Activated CD8-positive, alpha-beta memory T cell treated with anti-CD3 and anti-CD28 coated beads, Interleukin-2, amount 10 ng/mL, durations not matched to agents 7 days and 5 days (primary cell): ENCODE results near the gene HTATSF1. TPM values are rescaled to one million over a fixed set of nuclear protein-coding genes. Genes with fewer than 3 reads are reported as not detected.

ENCODE experiments used
- ATAC-seq: fragments of 150-1000 bp; cut with Tn5 transposase; one replicate; pipeline ENCODE4 v1.10.0; 2021; ENCODE audit warnings: moderate library complexity
- CTCF ChIA-PET: fragments of 350-600 bp; sonication (Branson Sonifier 250); formaldehyde crosslinking; loops from one replicate; lab custom pipeline; 2021; ENCODE audit warnings: antibody characterized with exemption; lab: Charles Lee
- DNase-seq: peaks from one replicate; pipeline ENCODE4 v3.0.0-alpha.2; 2020
- H3K27ac Mint-ChIP-seq: one replicate; pipeline ENCODE4 v1.8.0; 2021; ENCODE audit warnings: mild to moderate bottlenecking, mixed read lengths
- H3K27me3 Mint-ChIP-seq: one replicate; pipeline ENCODE4 v1.8.0; 2021; ENCODE audit warnings: mixed read lengths
- H3K36me3 Mint-ChIP-seq: one replicate; pipeline ENCODE4 v1.8.0; 2021; ENCODE audit warnings: mild to moderate bottlenecking, mixed read lengths
- H3K4me1 Mint-ChIP-seq: one replicate; pipeline ENCODE4 v1.8.0; 2021; ENCODE audit warnings: mixed read lengths
- H3K4me3 Mint-ChIP-seq: one replicate; pipeline ENCODE4 v1.8.0; 2021; ENCODE audit warnings: mild to moderate bottlenecking, moderate library complexity, mixed read lengths
- H3K9me3 Mint-ChIP-seq: one replicate; pipeline ENCODE4 v1.8.0; 2022; ENCODE audit warnings: low read depth, mixed read lengths
- total RNA-seq, 2 experiments: library from RNA; stranded (reverse); gene quantifications; one replicate each; pipeline ENCODE4 v1.2.3, GENCODE V29; 2021

The HTATSF1 gene
- 10 to 100 TPM; 74.1 to 90.9 TPM for total RNA-seq

DNA sequence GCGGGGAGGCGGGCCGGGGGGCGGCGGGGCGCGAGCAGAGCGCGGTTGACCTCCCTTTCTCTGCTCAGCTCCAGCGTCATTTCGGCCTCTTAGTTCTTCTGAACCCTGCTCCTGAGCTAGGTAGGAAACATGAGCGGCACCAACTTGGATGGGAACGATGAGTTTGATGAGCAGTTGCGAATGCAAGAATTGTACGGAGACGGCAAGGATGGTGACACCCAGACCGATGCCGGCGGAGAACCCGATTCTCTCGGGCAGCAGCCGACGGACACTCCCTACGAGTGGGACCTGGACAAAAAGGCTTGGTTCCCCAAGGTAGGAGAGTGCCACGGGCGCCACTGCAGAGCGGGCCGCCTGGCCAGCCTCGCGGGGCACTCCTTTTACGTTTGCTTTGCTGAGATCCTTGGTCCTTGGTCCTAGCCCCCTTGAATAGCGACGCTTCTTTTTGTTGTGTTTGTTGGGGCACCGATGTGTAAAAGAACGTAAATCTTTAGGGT, at the start of gene HTATSF1:
HTATSF1 (plus strand) TSS at position 37 of the 497 bp plus-strand sequence; CDS start at position 130, 93 bp downstream.
- H3K4me3 Mint-ChIP-seq = peak within 1 kb of the TSS; percentile 92
- peaks cover 16% of the 10 kb centered on the region for H3K36me3 Mint-ChIP-seq
- peaks cover 29% of the 10 kb centered on the region for H3K4me1 Mint-ChIP-seq
- CTCF ChIA-PET = interaction anchor here (0.8 to 2.1 kb wide), 3 partner anchors 11 to 85 kb away, joined by 3 to 7 read pairs (median 3); no protein-coding TSS in a partner anchor
- ATAC-seq (peak; percentile 10), DNase-seq (no peak)
- no peaks in the 10 kb centered on the region for H3K9me3 Mint-ChIP-seq
- peak within 1 kb of the TSS; percentile 95 for H3K27ac Mint-ChIP-seq
- H3K27me3 Mint-ChIP-seq = peaks cover 4% of the 10 kb centered on the region

GRCh38 chrX:136447968-136448367, 49.4 kb upstream of the HTATSF1 start:
- CTCF ChIA-PET = no interaction called here
- H3K36me3 Mint-ChIP-seq = no peaks in the 10 kb centered on the region
- H3K27ac Mint-ChIP-seq = no peak overlapping the region
- H3K9me3 Mint-ChIP-seq = no peaks in the 10 kb centered on the region
- H3K27me3 Mint-ChIP-seq = no peaks in the 10 kb centered on the region
- ATAC-seq (no peak), DNase-seq (no peak)
- H3K4me1 Mint-ChIP-seq = no peaks in the 10 kb centered on the region
- H3K4me3 Mint-ChIP-seq = no peak overlapping the region

- Mint-ChIP-seq H3K27ac (no peak overlapping the region), H3K4me1 (no peaks in the 10 kb centered on the region), H3K9me3 (no peaks in the 10 kb centered on the region), H3K36me3 (no peaks in the 10 kb centered on the region), H3K4me3 (no peak overlapping the region), H3K27me3 (no peaks in the 10 kb centered on the region)
- DNase-seq = no peak
- CTCF ChIA-PET = no interaction called here
- no peak for ATAC-seq
Observed at GRCh38 chrX:136450050-136450830, 47.2 kb upstream of the HTATSF1 start.

GRCh38 chrX:136452614-136453013, 44.8 kb upstream of the HTATSF1 start:
- ATAC-seq (no peak), DNase-seq (no peak)
- H3K27ac Mint-ChIP-seq = no peak overlapping the region
- no peaks in the 10 kb centered on the region for H3K36me3 Mint-ChIP-seq
- H3K4me3 Mint-ChIP-seq = no peak overlapping the region
- CTCF ChIA-PET = no interaction called here
- H3K4me1 Mint-ChIP-seq = no peaks in the 10 kb centered on the region
- no peaks in the 10 kb centered on the region for H3K9me3 Mint-ChIP-seq
- no peaks in the 10 kb centered on the region for H3K27me3 Mint-ChIP-seq

DNA sequence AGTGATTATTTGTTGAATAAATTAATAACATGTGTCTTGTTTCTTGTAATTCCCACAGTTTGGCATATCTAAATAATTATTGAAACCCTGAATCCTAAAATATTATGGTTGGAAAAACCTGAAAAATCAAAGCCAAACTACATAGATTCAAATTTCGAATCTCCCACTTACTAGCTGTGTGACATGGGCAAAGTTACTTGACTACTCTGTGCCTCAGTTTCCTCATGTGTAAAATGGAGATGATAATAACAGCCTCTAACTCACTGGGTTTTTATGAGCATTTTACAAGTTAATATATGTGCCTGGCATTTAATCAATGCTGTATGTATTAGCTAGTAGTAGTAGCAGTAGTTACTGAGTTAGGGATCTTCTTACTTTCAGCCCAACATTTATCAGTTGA, 44.3 kb upstream of the HTATSF1 start:
- DNase-seq (no peak), ATAC-seq (no peak)
- H3K9me3 Mint-ChIP-seq = no peaks in the 10 kb centered on the region
- no peaks in the 10 kb centered on the region for H3K36me3 Mint-ChIP-seq
- H3K27ac Mint-ChIP-seq = no peak overlapping the region
- CTCF ChIA-PET = no interaction called here
- H3K4me1 Mint-ChIP-seq = no peaks in the 10 kb centered on the region
- no peaks in the 10 kb centered on the region for H3K27me3 Mint-ChIP-seq
- no peak overlapping the region for H3K4me3 Mint-ChIP-seq

GRCh38 chrX:136453771-136454170, 43.6 kb upstream of the HTATSF1 start:
- Mint-ChIP-seq H3K4me1 (no peaks in the 10 kb centered on the region), H3K4me3 (no peak overlapping the region), H3K9me3 (no peaks in the 10 kb centered on the region), H3K27ac (no peak overlapping the region), H3K27me3 (no peaks in the 10 kb centered on the region), H3K36me3 (no peaks in the 10 kb centered on the region)
- CTCF ChIA-PET = no interaction called here
- no peak for DNase-seq
- no peak for ATAC-seq

GRCh38 chrX:136456133-136456532, 41.3 kb upstream of the HTATSF1 start:
- ATAC-seq (no peak), DNase-seq (no peak)
- CTCF ChIA-PET = no interaction called here
- H3K4me1 Mint-ChIP-seq = no peaks in the 10 kb centered on the region
- no peaks in the 10 kb centered on the region for H3K27me3 Mint-ChIP-seq
- H3K27ac Mint-ChIP-seq = no peak overlapping the region
- H3K9me3 Mint-ChIP-seq = no peaks in the 10 kb centered on the region
- H3K36me3 Mint-ChIP-seq = no peaks in the 10 kb centered on the region
- no peak overlapping the region for H3K4me3 Mint-ChIP-seq

DNA sequence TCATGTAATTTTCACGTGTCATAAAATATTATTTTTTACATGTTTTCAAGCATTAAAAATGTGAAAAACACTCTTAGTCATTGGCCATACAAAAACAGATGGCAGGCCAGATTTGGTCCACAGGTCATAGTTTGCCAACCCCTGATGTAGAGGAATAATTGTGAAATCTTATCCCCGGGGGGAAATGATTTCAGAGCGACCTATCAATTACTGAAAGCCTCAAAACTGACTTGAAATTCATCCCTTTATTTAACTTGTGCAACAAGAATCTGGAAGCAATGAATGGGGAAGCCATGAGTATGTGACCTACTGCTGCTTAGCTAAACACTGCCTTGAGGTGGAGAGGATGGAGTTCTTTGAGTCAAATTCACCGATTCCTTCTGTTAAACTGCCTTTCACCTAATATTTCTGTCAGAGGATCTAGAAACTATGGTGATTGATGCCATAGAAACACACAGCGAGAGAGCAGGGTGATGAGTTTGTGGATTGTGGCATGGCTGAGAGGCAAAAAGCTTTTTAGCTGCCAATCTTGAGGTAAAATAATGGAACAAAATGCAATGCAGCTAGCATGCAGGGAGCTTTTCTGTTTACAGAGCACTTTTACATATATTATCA, 40.0 kb upstream of the HTATSF1 start:
- no peak overlapping the region for H3K4me3 Mint-ChIP-seq
- no peaks in the 10 kb centered on the region for H3K9me3 Mint-ChIP-seq
- no peaks in the 10 kb centered on the region for H3K4me1 Mint-ChIP-seq
- CTCF ChIA-PET = no interaction called here
- H3K27ac Mint-ChIP-seq = no peak overlapping the region
- no peaks in the 10 kb centered on the region for H3K27me3 Mint-ChIP-seq
- DNase-seq (no peak), ATAC-seq (no peak)
- no peaks in the 10 kb centered on the region for H3K36me3 Mint-ChIP-seq

DNA sequence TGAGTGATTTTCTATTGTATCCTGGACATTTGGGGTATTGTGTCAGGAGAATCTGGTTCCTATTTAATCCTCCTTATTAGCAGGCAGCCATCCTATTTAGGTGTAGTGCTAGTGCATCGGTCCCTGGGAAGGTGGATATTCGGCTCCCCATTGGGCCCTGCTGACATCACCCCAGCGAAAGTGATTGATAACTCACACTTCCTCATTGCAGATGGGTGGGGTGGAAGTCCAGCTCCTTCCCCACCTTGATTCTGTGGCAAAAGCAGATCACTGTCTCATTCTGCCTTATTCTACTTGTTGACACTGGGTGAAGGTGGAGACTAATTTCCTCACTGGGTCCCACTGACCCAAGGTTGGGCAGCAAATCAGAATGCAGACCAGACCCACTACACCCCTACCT, 32.8 kb upstream of the HTATSF1 start:
- CTCF ChIA-PET = no interaction called here
- DNase-seq (no peak), ATAC-seq (no peak)
- Mint-ChIP-seq H3K27me3 (peaks cover 6% of the 10 kb centered on the region), H3K4me1 (peaks cover 4% of the 10 kb centered on the region), H3K4me3 (no peak overlapping the region), H3K9me3 (no peaks in the 10 kb centered on the region), H3K36me3 (no peaks in the 10 kb centered on the region), H3K27ac (no peak overlapping the region)

- DNase-seq (no peak), ATAC-seq (no peak)
- H3K9me3 Mint-ChIP-seq = no peaks in the 10 kb centered on the region
- peaks cover 4% of the 10 kb centered on the region for H3K4me1 Mint-ChIP-seq
- H3K4me3 Mint-ChIP-seq = no peak overlapping the region
- H3K27ac Mint-ChIP-seq = no peak overlapping the region
- no peaks in the 10 kb centered on the region for H3K36me3 Mint-ChIP-seq
- H3K27me3 Mint-ChIP-seq = peaks cover 6% of the 10 kb centered on the region
- CTCF ChIA-PET = no interaction called here
Observed at GRCh38 chrX:136467303-136467702, 30.1 kb upstream of the HTATSF1 start.

DNA sequence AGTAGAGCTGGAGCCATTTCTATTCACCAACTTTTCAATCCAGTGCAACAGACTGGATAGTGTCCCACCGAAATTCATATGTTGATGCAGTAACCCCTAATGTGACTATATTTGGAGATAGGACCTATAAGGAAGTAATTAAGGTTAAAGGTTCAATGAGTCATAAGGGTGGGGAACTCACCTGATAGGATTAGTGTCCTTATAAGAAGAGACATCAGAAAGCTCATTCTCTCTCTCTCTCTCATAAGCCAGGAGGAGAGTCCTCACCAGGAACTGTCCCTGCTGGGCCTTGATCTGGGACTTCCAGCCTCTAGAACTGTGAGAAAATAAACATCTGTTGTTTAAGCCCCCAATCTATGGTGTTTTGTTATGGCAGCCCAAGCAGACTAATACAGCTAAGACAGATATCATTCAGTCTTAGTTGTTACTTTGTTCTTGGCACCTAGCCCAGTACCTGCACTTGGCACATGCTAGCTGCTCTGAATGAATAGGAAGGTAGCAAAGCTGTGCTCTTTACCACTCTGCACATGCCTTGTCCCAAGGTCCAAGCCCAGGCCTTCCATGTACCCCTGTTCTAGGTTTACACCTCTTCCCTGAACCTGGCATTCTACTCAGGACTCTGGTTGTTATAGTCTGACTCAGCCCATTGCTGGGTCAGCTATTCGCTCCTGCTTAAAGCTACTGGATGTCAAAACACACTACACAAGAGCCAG, 28.8 kb upstream of the HTATSF1 start:
- CTCF ChIA-PET = no interaction called here
- Mint-ChIP-seq H3K27ac (no peak overlapping the region), H3K36me3 (no peaks in the 10 kb centered on the region), H3K27me3 (peaks cover 6% of the 10 kb centered on the region), H3K4me1 (peaks cover 4% of the 10 kb centered on the region), H3K9me3 (no peaks in the 10 kb centered on the region), H3K4me3 (no peak overlapping the region)
- ATAC-seq = no peak
- no peak for DNase-seq

- Mint-ChIP-seq H3K36me3 (no peaks in the 10 kb centered on the region), H3K27ac (no peak overlapping the region), H3K4me3 (no peak overlapping the region), H3K4me1 (no peaks in the 10 kb centered on the region), H3K9me3 (no peaks in the 10 kb centered on the region), H3K27me3 (no peaks in the 10 kb centered on the region)
- CTCF ChIA-PET = no interaction called here
- DNase-seq (no peak), ATAC-seq (no peak)
Observed at GRCh38 chrX:136473663-136474062, 23.7 kb upstream of the HTATSF1 start.

- Mint-ChIP-seq H3K4me1 (no peaks in the 10 kb centered on the region), H3K4me3 (no peak overlapping the region), H3K36me3 (no peaks in the 10 kb centered on the region), H3K27ac (no peak overlapping the region), H3K9me3 (no peaks in the 10 kb centered on the region), H3K27me3 (no peaks in the 10 kb centered on the region)
- no peak for ATAC-seq
- CTCF ChIA-PET = interaction anchor here (1.6 kb wide), 1 partner anchor 10 kb away, joined by 3 read pairs; no protein-coding TSS in a partner anchor
- no peak for DNase-seq
Observed at GRCh38 chrX:136475236-136475635, 22.2 kb upstream of the HTATSF1 start.
